H1 (cell line): ENCODE data around the gene UGT1A3. TPM values are rescaled to one million over a fixed set of nuclear protein-coding genes. Genes with fewer than 3 reads are reported as not detected.
A peak's percentile ranks its signal among the peaks of the same experiment; 100 is the strongest.

Experiments
- CTCF ChIA-PET: fragments of 300-600 bp; sonication (Branson Sonifier 250); formaldehyde crosslinking; loops from one replicate; lab custom pipeline; 2021; ENCODE audit not compliant: partially characterized antibody; lab: Charles Lee
- POLR2A ChIA-PET: fragments of 300-600 bp; sonication (Branson Sonifier 250); formaldehyde crosslinking; loops from one replicate; lab custom pipeline; 2021; ENCODE audit warnings: inconsistent platforms; ENCODE audit not compliant: partially characterized antibody; lab: Charles Lee
- DNase-seq, 2 experiments: peaks; one replicate each; pipeline versions ENCODE4 v3.0.0 to v3.0.0-alpha.2; 2010 to 2022; ENCODE audit warnings: low spot score in 2 of 2, low read depth in 1 of 2, mixed read lengths in 1 of 2
- FAIRE-seq: peaks from 2 replicates; lab custom pipeline; 2011; peaks lifted over from hg19 to GRCh38; lab: Jason Lieb, UNC
- H2AFZ ChIP-seq: 2 replicates; pipeline ENCODE4 v1.8.1; 2012; ENCODE audit warnings: low read length, inconsistent platforms
- H2AK5ac ChIP-seq: 2 replicates; pipeline ENCODE4 v1.6.1; 2013; ENCODE audit warnings: low read depth, low read length
- H2BK120ac ChIP-seq: replicated peaks from 2 replicates; pipeline ENCODE3; 2013; ENCODE audit warnings: low read depth, low read length, inconsistent platforms
- H2BK12ac ChIP-seq: 2 replicates; pipeline ENCODE4 v1.6.1; 2013; ENCODE audit warnings: low read depth, low read length
- H2BK15ac ChIP-seq: 2 replicates; pipeline ENCODE4 v1.6.1; 2013; ENCODE audit warnings: low read length
- H2BK20ac ChIP-seq: 2 replicates; pipeline ENCODE4 v1.6.1; 2013; ENCODE audit warnings: low read length
- H2BK5ac ChIP-seq: 2 replicates; pipeline ENCODE4 v1.6.1; 2013; ENCODE audit warnings: low read depth, low read length
- H3K14ac ChIP-seq: 2 replicates; pipeline ENCODE4 v1.6.1; 2013; ENCODE audit warnings: inconsistent platforms; ENCODE audit not compliant: insufficient read length
- H3K18ac ChIP-seq: 2 replicates; pipeline ENCODE4 v1.6.1; 2013; ENCODE audit warnings: low read length; ENCODE audit errors: extremely low read depth
- H3K23ac ChIP-seq: 2 replicates; pipeline ENCODE4 v1.6.1; 2013; ENCODE audit warnings: inconsistent platforms; ENCODE audit not compliant: insufficient read length
- H3K23me2 ChIP-seq: 2 replicates; pipeline ENCODE4 v1.6.1; 2013; ENCODE audit warnings: low read depth, low read length
- H3K27ac ChIP-seq: 2 replicates; pipeline ENCODE4 v1.6.1; 2011; ENCODE audit warnings: low read depth, low read length, inconsistent platforms
- H3K27me3 ChIP-seq, 4 experiments: replicated peaks in 1 of 4; 1 replicate in 1 of 4; 2 replicates in 3 of 4; pipeline versions ENCODE4 v1.6.1 to v1.8.1; 2011 to 2013; ENCODE audit warnings: low read length in 3 of 4, mild to moderate bottlenecking in 3 of 4, inconsistent platforms in 2 of 4, mixed read lengths in 2 of 4, moderate library complexity in 1 of 4; ENCODE audit not compliant: control insufficient read depth in 3 of 4, insufficient read depth in 3 of 4; ENCODE audit errors: extremely low read depth in 1 of 4
- H3K36me3 ChIP-seq, 4 experiments: 2 replicates each; pipeline versions ENCODE4 v1.6.1 to v1.8.1; 2011 to 2013; ENCODE audit warnings: mild to moderate bottlenecking in 4 of 4, low read length in 3 of 4, moderate library complexity in 2 of 4, control low read depth in 1 of 4, inconsistent platforms in 1 of 4; ENCODE audit not compliant: insufficient read depth in 4 of 4, control insufficient read depth in 2 of 4
- H3K4ac ChIP-seq: replicated peaks from 2 replicates; pipeline ENCODE3; 2013; ENCODE audit warnings: low read length, low read depth, mixed read lengths, inconsistent platforms; ENCODE audit not compliant: insufficient read length
- H3K4me1 ChIP-seq, 4 experiments: replicated peaks in 1 of 4; 1 replicate in 1 of 4; 2 replicates in 3 of 4; pipeline versions ENCODE4 v1.6.1 to v1.8.1; 2011 to 2013; ENCODE audit warnings: low read length in 3 of 4, inconsistent platforms in 2 of 4, mixed read lengths in 1 of 4; ENCODE audit not compliant: insufficient read depth in 4 of 4, control insufficient read depth in 3 of 4
- H3K4me2 ChIP-seq, 2 experiments: 2 replicates each; pipeline versions ENCODE4 v1.6.1 to v1.8.1; 2011 to 2013; ENCODE audit warnings: low read depth in 2 of 2, low read length in 2 of 2, control low read depth in 1 of 2, inconsistent platforms in 1 of 2, mild to moderate bottlenecking in 1 of 2; ENCODE audit not compliant: insufficient read depth in 1 of 2
- H3K4me3 ChIP-seq, 4 experiments: fragments of 200-600, 300-600 bp in 1 of 4; sonication (generic), shearing (Covaris generic), sonication (Bioruptor Twin) in 1 of 4; 2 replicates each; pipeline versions ENCODE4 v1.5.1 to v1.8.1; 2011 to 2016; ENCODE audit warnings: low read length in 4 of 4, low read depth in 3 of 4, control low read depth in 2 of 4, inconsistent platforms in 2 of 4, mild to moderate bottlenecking in 2 of 4, mixed read lengths in 1 of 4, moderate library complexity in 1 of 4; ENCODE audit not compliant: insufficient read depth in 2 of 4; ENCODE audit errors: extremely low read depth in 1 of 4
- H3K56ac ChIP-seq: replicated peaks from 2 replicates; pipeline ENCODE3; 2013; ENCODE audit warnings: low read depth, mild to moderate bottlenecking, mixed read lengths, low read length, inconsistent platforms; ENCODE audit not compliant: insufficient read length
- H3K79me1 ChIP-seq: 2 replicates; pipeline ENCODE4 v1.6.1; 2013; ENCODE audit warnings: low read depth, low read length, control low read depth
- H3K79me2 ChIP-seq, 2 experiments: 2 replicates each; pipeline versions ENCODE4 v1.6.1 to v1.8.1; 2012 to 2013; ENCODE audit warnings: low read length in 2 of 2, mild to moderate bottlenecking in 2 of 2, inconsistent platforms in 1 of 2; ENCODE audit not compliant: insufficient read depth in 2 of 2, control insufficient read depth in 1 of 2
- H3K9ac ChIP-seq, 4 experiments: replicated peaks in 1 of 4; 1 replicate in 1 of 4; 2 replicates in 3 of 4; pipeline versions ENCODE4 v1.6.1 to v1.8.1; 2011 to 2013; ENCODE audit warnings: low read depth in 3 of 4, low read length in 3 of 4, control low read depth in 2 of 4, mild to moderate bottlenecking in 2 of 4, moderate library complexity in 2 of 4, inconsistent platforms in 1 of 4; ENCODE audit errors: extremely low read depth in 1 of 4
- H3K9me3 ChIP-seq, 2 experiments: 2 replicates each; pipeline versions ENCODE4 v1.6.1 to v1.8.1; 2012 to 2013; ENCODE audit warnings: mild to moderate bottlenecking in 2 of 2, moderate library complexity in 2 of 2, control low read depth in 1 of 2, inconsistent platforms in 1 of 2, low read depth in 1 of 2, low read length in 1 of 2, mixed read lengths in 1 of 2; ENCODE audit not compliant: insufficient read depth in 2 of 2
- H4K20me1 ChIP-seq, 2 experiments: replicated peaks in 1 of 2; 2 replicates each; pipeline versions ENCODE3 to v1.8.1; 2011 to 2013; ENCODE audit warnings: inconsistent platforms in 2 of 2, low read length in 2 of 2, mild to moderate bottlenecking in 1 of 2; ENCODE audit not compliant: insufficient read depth in 2 of 2, control insufficient read depth in 1 of 2
- H4K5ac ChIP-seq: 2 replicates; pipeline ENCODE4 v1.6.1; 2013; ENCODE audit warnings: low read length, low read depth, mixed read lengths, inconsistent platforms; ENCODE audit not compliant: insufficient read length
- H4K8ac ChIP-seq: 2 replicates; pipeline ENCODE4 v1.8.0; 2013; ENCODE audit warnings: mild to moderate bottlenecking, moderate library complexity, low read length, inconsistent platforms; ENCODE audit not compliant: insufficient read depth; ENCODE audit errors: extremely low read depth
- H4K91ac ChIP-seq: replicated peaks from 2 replicates; pipeline ENCODE3; 2013; ENCODE audit warnings: low read length, mixed read lengths, inconsistent platforms; ENCODE audit not compliant: insufficient read length
- BRCA1 ChIP-seq: IDR thresholded peaks from 2 replicates; pipeline ENCODE4 v1.6.1; 2012; ENCODE audit warnings: low read depth, low read length, improper control_type of control experiment
- CBX5 ChIP-seq: fragments of 300-800, 300-1000 bp; sonication (generic); IDR thresholded peaks from 2 replicates; pipeline ENCODE4 v1.7.1; 2016; ENCODE audit warnings: antibody characterized with exemption, low read length, low read depth
- EGR1 ChIP-seq: IDR thresholded peaks from 2 replicates; pipeline ENCODE4 v1.6.1; 2011; ENCODE audit warnings: low read depth, low read length, borderline replicate concordance
- FOSL1 ChIP-seq: IDR thresholded peaks from 2 replicates; pipeline ENCODE4 v1.6.1; 2011; ENCODE audit warnings: mild to moderate bottlenecking, low read depth, low read length, moderate library complexity; ENCODE audit not compliant: insufficient read depth
- KDM4A ChIP-seq: IDR thresholded peaks from one replicate; pipeline ENCODE4 v1.7.1; 2012; ENCODE audit warnings: low read depth, mild to moderate bottlenecking, moderate library complexity, low read length, inconsistent platforms; ENCODE audit not compliant: severe bottlenecking
- KDM5A ChIP-seq: fragments of 200-600 bp; IDR thresholded peaks from 2 replicates; pipeline ENCODE4 v1.7.1; 2012; ENCODE audit warnings: mild to moderate bottlenecking, low read length, inconsistent platforms, mixed read lengths
- POU5F1 ChIP-seq: IDR thresholded peaks from 2 replicates; pipeline ENCODE4 v1.6.1; 2011; ENCODE audit warnings: low read depth, mild to moderate bottlenecking, low read length, moderate library complexity
- RNF2 ChIP-seq: fragments of 200-900, 300-1000 bp; sonication (generic); IDR thresholded peaks from 2 replicates; pipeline ENCODE4 v1.7.1; 2016; ENCODE audit warnings: borderline replicate concordance, low read depth, mild to moderate bottlenecking, antibody characterized with exemption, low read length; ENCODE audit not compliant: poor library complexity, severe bottlenecking; ENCODE audit errors: missing control alignments
- SIRT6 ChIP-seq: IDR thresholded peaks from one replicate; pipeline ENCODE4 v1.7.1; 2012; ENCODE audit warnings: low read length, inconsistent platforms
- SUZ12 ChIP-seq: fragments of 200-600 bp; sonication (generic); IDR thresholded peaks from 2 replicates; pipeline ENCODE4 v1.6.1; 2012; ENCODE audit warnings: mild to moderate bottlenecking, inconsistent platforms, low read length, moderate library complexity, mixed read lengths
- TAF1 ChIP-seq: IDR thresholded peaks from 2 replicates; pipeline ENCODE4 v1.6.1; 2011; ENCODE audit warnings: mild to moderate bottlenecking, low read depth, low read length
- WGBS, 2 experiments: shearing (Covaris generic) in 1 of 2; methylation state at CpG; one replicate each; pipeline versions ENCODE4 v1.1.6 to v1.1.7; 2013 to 2015; ENCODE audit warnings: low lambda C conversion rate in 2 of 2, mixed read lengths in 2 of 2, inconsistent platforms in 1 of 2, low coverage in 1 of 2, missing lambda C conversion rate in 1 of 2; ENCODE audit not compliant: insufficient replicate concordance in 2 of 2, insufficient coverage in 1 of 2, insufficient read length in 1 of 2; ENCODE audit errors: extremely low coverage in 1 of 2, missing lambda C conversion rate in 1 of 2; 5-methylcytosine and 5-hydroxymethylcytosine counted together
- polyA plus RNA-seq, 7 experiments: library from polyadenylated mRNA; depleted of rRNA in 3 of 7; stranded (reverse) in 5 of 7; unstranded in 2 of 7; fragments of >200 nt in 5 of 7; fragments of 200-250 nt in 2 of 7; gene quantifications; 1 replicate in 5 of 7; 2 replicates in 1 of 7; 4 replicates in 1 of 7; pipeline versions ENCODE4 v1.2.1 to v1.2.3, GENCODE V29; 2011 to 2013; ENCODE audit warnings: missing spikeins in 2 of 7, mixed read lengths in 2 of 7
- total RNA-seq: library from RNA; stranded (reverse); fragmentation: NEBNext Ultra II Directional; extraction: Animal tissue kit (Norgen Biotek cat#: 25700); gene quantifications from 2 replicates; pipeline ENCODE4 v1.2.1, GENCODE V29; 2021
- TF ChIP-seq, protein P1 (sequence below): IDR thresholded peaks from 2 replicates; pipeline ENCODE4 v1.6.1; 2012; ENCODE audit warnings: inconsistent platforms

The UGT1A3 gene
- total and polyA plus RNA-seq, 2 of the 8 experiments (the other 6 are each of a cell fraction or from before 2014, with no cell fraction given) = not detected

DNA sequence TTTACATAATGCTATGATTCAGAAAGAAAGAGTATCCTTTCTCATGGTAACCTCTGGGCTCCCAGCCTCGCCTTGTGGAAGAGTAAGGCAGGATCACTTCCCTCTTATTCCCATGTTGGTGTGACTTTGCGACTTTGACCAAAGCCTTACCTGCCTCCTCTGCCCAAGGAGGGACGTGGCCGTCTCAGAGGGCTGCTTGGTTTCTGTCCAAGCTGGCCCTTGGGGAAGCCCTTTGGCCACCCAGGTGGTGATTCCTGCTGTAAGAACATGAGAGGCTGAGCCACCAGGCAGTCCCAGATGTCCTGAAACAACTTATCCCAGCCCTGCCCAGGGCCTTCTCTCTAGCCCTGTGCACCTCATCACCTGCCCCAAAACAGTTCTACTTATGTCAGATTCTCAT lies 30.1 kb upstream of the UGT1A3 start:
- H2AK5ac ChIP-seq = no peak overlapping the region
- H3K36me3 ChIP-seq = no peaks in the 10 kb centered on the region
- H3K79me1 ChIP-seq = no peaks in the 10 kb centered on the region
- no peak overlapping the region for H3K4me2 ChIP-seq
- no peaks in the 10 kb centered on the region for H3K23me2 ChIP-seq
- H2BK5ac ChIP-seq = 0 out of 2 replicates have a peak overlapping the region, but pooled peaks have one; percentile 19
- H3K27ac ChIP-seq = no peak overlapping the region
- 0 out of 2 replicates have a peak overlapping the region, but pooled peaks have one; percentile 7 for H2BK20ac ChIP-seq
- H4K91ac ChIP-seq = no peak overlapping the region
- ChIA-PET POLR2A (no interaction called here), CTCF (interaction anchor here (0.7 to 3.1 kb wide), 2 partner anchors 13 to 14 kb away, joined by 3 to 12 read pairs; partner anchors contain the start of gene UGT1A5)
- 81% methylated on average over 4 of the region's 4 CpGs; no CpG with 5 or more reads in 1 of the 2 experiments for WGBS, 2 experiments
- no peak overlapping the region for H2BK15ac ChIP-seq
- no peaks in the 10 kb centered on the region for H3K79me2 ChIP-seq
- H4K8ac ChIP-seq = no peak overlapping the region
- H2BK120ac ChIP-seq = no peak overlapping the region
- no peak for FAIRE-seq
- no peak overlapping the region for H3K18ac ChIP-seq
- no peaks in the 10 kb centered on the region for H3K9me3 ChIP-seq
- no peak overlapping the region for H3K56ac ChIP-seq
- H2AFZ ChIP-seq = 0 out of 2 replicates have a peak overlapping the region, but pooled peaks have one; percentile 42
- H3K4me1 ChIP-seq = peaks cover 0 to 4% (median 0%) of the 10 kb centered on the region in 4 experiments; a peak in 1 of 7 replicates
- H2BK12ac ChIP-seq = no peak overlapping the region
- H3K4ac ChIP-seq = no peak overlapping the region
- no peak overlapping the region for H3K23ac ChIP-seq
- DNase-seq = no peak
- H3K27me3 ChIP-seq = no peaks in the 10 kb centered on the region
- no peaks in the 10 kb centered on the region for H4K20me1 ChIP-seq
- H3K9ac ChIP-seq = no peak overlapping the region
- H4K5ac ChIP-seq = no peak overlapping the region
- H3K4me3 ChIP-seq = no peak overlapping the region
- H3K14ac ChIP-seq = no peak overlapping the region
- TF ChIP-seq TAF1 (no peak), EGR1 (no peak), KDM5A (no peak), KDM4A (no peak), SIRT6 (no peak), SUZ12 (no peak), RNF2 (no peak), BRCA1 (no peak), FOSL1 (no peak), CBX5 (no peak), POU5F1 (no peak)
- TF ChIP-seq, protein P1, sequence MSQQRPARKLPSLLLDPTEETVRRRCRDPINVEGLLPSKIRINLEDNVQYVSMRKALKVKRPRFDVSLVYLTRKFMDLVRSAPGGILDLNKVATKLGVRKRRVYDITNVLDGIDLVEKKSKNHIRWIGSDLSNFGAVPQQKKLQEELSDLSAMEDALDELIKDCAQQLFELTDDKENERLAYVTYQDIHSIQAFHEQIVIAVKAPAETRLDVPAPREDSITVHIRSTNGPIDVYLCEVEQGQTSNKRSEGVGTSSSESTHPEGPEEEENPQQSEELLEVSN = no peak
